Thoracic aorta (tissue), 2 donors: ENCODE results near the gene AATK. TPM values are rescaled to one million over a fixed set of nuclear protein-coding genes. Genes with fewer than 3 reads are reported as not detected.

Experiments
- ATAC-seq: fragments of 150-250 bp; one replicate; pipeline ENCODE4 v1.8.0; 2017; ENCODE audit warnings: low read depth; ENCODE audit not compliant: insufficient number of reproducible peaks, low FRiP score
- DNase-seq: peaks from one replicate; pipeline ENCODE4 v3.0.0-alpha.2; 2020; ENCODE audit warnings: low spot score
- H3K27ac ChIP-seq, 2 donors: fragments of 200-600 bp; sonication (generic); 1 replicate in 1 of 2; 2 replicates in 1 of 2; pipeline ENCODE4 v1.5.1; 2016; ENCODE audit warnings: mild to moderate bottlenecking in 2 of 2, moderate library complexity in 2 of 2
- H3K27me3 ChIP-seq: fragments of 200-600 bp; sonication (generic); replicated peaks from 2 replicates; pipeline ENCODE4 v1.6.0; 2016; ENCODE audit warnings: mild to moderate bottlenecking; ENCODE audit not compliant: insufficient read depth
- H3K36me3 ChIP-seq: fragments of 200-600 bp; sonication (generic); one replicate; pipeline ENCODE4 v1.5.1; 2016
- H3K4me1 ChIP-seq, 2 donors: fragments of 200-600 bp; sonication (generic); 1 replicate in 1 of 2; 2 replicates in 1 of 2; pipeline versions ENCODE4 v1.5.1 to v1.6.0; 2016; ENCODE audit warnings: low read depth in 2 of 2, mild to moderate bottlenecking in 1 of 2; ENCODE audit not compliant: control insufficient read depth in 1 of 2
- H3K4me3 ChIP-seq: fragments of 200-600 bp; sonication (generic); 2 replicates; pipeline ENCODE4 v1.5.1; 2016; ENCODE audit warnings: mild to moderate bottlenecking
- H3K9me3 ChIP-seq: fragments of 200-600 bp; sonication (generic); 2 replicates; pipeline ENCODE4 v1.5.1; 2016
- total RNA-seq, 2 donors: library from RNA; depleted of rRNA; stranded (reverse); fragments of >200 nt; gene quantifications; one replicate each; pipeline versions ENCODE4 v1.1.0 to v1.2.3, GENCODE V29; 2016
- TF ChIP-seq, protein P1 (sequence below): fragments of 200-600 bp; sonication (generic); IDR thresholded peaks from one replicate; pipeline ENCODE4 v1.5.1; 2019; ENCODE audit warnings: antibody characterized with exemption

Gene AATK
- total RNA-seq, 2 donors from 2014 or later: 6.1 to 19.8 TPM

GRCh38 chr17:81164371-81165245 lies 1.4 kb downstream of the AATK start:
- no peaks in the 10 kb centered on the region for H3K27me3 ChIP-seq
- no peaks in the 10 kb centered on the region for H3K9me3 ChIP-seq
- no peak for DNase-seq
- TF ChIP-seq, protein P1, sequence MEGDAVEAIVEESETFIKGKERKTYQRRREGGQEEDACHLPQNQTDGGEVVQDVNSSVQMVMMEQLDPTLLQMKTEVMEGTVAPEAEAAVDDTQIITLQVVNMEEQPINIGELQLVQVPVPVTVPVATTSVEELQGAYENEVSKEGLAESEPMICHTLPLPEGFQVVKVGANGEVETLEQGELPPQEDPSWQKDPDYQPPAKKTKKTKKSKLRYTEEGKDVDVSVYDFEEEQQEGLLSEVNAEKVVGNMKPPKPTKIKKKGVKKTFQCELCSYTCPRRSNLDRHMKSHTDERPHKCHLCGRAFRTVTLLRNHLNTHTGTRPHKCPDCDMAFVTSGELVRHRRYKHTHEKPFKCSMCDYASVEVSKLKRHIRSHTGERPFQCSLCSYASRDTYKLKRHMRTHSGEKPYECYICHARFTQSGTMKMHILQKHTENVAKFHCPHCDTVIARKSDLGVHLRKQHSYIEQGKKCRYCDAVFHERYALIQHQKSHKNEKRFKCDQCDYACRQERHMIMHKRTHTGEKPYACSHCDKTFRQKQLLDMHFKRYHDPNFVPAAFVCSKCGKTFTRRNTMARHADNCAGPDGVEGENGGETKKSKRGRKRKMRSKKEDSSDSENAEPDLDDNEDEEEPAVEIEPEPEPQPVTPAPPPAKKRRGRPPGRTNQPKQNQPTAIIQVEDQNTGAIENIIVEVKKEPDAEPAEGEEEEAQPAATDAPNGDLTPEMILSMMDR: no peak
- H3K36me3 ChIP-seq: no peaks in the 10 kb centered on the region
- H3K27ac ChIP-seq: no peak overlapping the region
- no peak for ATAC-seq
- H3K4me3 ChIP-seq: peak overlapping the region; percentile 68
- peaks cover 3 to 11% of the 10 kb centered on the region in 2 donors for H3K4me1 ChIP-seq

- TF ChIP-seq, protein P1: no peak
- Histone ChIP-seq H3K27ac (no peak overlapping the region), H3K9me3 (no peaks in the 10 kb centered on the region), H3K4me1 (peaks cover 3 to 11% of the 10 kb centered on the region in 2 donors), H3K27me3 (no peaks in the 10 kb centered on the region), H3K36me3 (no peaks in the 10 kb centered on the region), H3K4me3 (no peak overlapping the region)
- ATAC-seq (no peak), DNase-seq (no peak)
Observed at GRCh38 chr17:81163703-81164370, 2.2 kb downstream of the AATK start.

GRCh38 chr17:81163051-81163695 lies 2.8 kb downstream of the AATK start:
- Histone ChIP-seq H3K36me3 (no peaks in the 10 kb centered on the region), H3K27me3 (no peaks in the 10 kb centered on the region), H3K9me3 (no peaks in the 10 kb centered on the region), H3K4me3 (no peak overlapping the region), H3K27ac (no peak overlapping the region), H3K4me1 (peaks cover 3 to 11% of the 10 kb centered on the region in 2 donors)
- DNase-seq (no peak), ATAC-seq (no peak)
- TF ChIP-seq, protein P1: no peak

- ATAC-seq (no peak), DNase-seq (no peak)
- no peak overlapping the region for H3K4me3 ChIP-seq
- H3K36me3 ChIP-seq: no peaks in the 10 kb centered on the region
- no peak overlapping the region for H3K27ac ChIP-seq
- TF ChIP-seq, protein P1: no peak
- H3K4me1 ChIP-seq: peaks cover 3 to 11% of the 10 kb centered on the region in 2 donors
- H3K9me3 ChIP-seq: no peaks in the 10 kb centered on the region
- no peaks in the 10 kb centered on the region for H3K27me3 ChIP-seq
Observed at GRCh38 chr17:81162491-81162890, 3.5 kb downstream of the AATK start.

DNA sequence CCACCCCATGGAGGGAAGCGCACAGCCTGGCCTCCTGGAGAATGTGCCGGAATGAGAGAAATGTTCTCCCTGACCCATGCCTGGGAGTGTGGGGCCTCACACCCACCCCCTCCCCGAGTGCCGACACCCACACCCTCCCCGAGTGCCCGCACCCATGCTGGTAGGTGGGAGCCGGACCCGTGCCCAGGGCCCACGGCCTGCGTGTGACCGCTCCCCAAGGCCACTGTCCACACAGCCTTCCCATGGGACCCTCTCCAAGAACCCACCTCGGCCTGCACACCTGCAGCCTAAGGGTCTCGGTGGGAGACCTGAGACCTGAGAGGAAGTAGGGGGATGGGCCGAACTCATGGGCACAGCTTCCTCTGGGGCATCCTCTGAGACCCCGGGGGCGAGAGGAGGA lies 4.0 kb downstream of the AATK start:
- peaks cover 3 to 11% of the 10 kb centered on the region in 2 donors for H3K4me1 ChIP-seq
- no peak for ATAC-seq
- no peaks in the 10 kb centered on the region for H3K27me3 ChIP-seq
- H3K9me3 ChIP-seq: no peaks in the 10 kb centered on the region
- H3K36me3 ChIP-seq: no peaks in the 10 kb centered on the region
- DNase-seq: no peak
- TF ChIP-seq, protein P1: no peak
- H3K4me3 ChIP-seq: no peak overlapping the region
- H3K27ac ChIP-seq: no peak overlapping the region
